Panc1 (cell line): Measurements from ENCODE around the gene ATRN. TPM values are rescaled to one million over a fixed set of nuclear protein-coding genes. Genes with fewer than 3 reads are reported as not detected.

Experiments
- ATAC-seq: fragments of 200-7000 bp; cut with Tn5 transposase; 2 replicates; pipeline ENCODE4 v1.9.1; 2020; ENCODE audit warnings: mild to moderate bottlenecking, moderate library complexity
- BruUV-seq: library from RNA; stranded (reverse); fragments of 400-500 nt; replicated peaks from 2 replicates; lab custom pipeline; 2021; lab: Mats Ljungman, UMichigan
- CTCF ChIA-PET: fragments of 300-600 bp; sonication (Branson Sonifier 250); formaldehyde crosslinking; loops from one replicate; lab custom pipeline; 2022; ENCODE audit warnings: antibody characterized with exemption; lab: Charles Lee
- POLR2A ChIA-PET: fragments of 300-600 bp; sonication (Branson Sonifier 250); formaldehyde crosslinking; loops from one replicate; lab custom pipeline; 2022; ENCODE audit warnings: antibody characterized with exemption; lab: Charles Lee
- DNase-seq: peaks from one replicate; pipeline ENCODE4 v3.0.0-alpha.2; 2010; ENCODE audit warnings: low read depth, low spot score
- H3K27ac ChIP-seq: 2 replicates; pipeline ENCODE4 v1.5.1; 2011; ENCODE audit warnings: mild to moderate bottlenecking, low read length, inconsistent platforms
- H3K27me3 ChIP-seq: fragments of 200-500 bp; sonication (Bioruptor generic); 2 replicates; pipeline ENCODE4 v1.6.0; 2014; ENCODE audit warnings: low read length, inconsistent platforms; ENCODE audit not compliant: control insufficient read depth, insufficient read depth
- H3K36me3 ChIP-seq: fragments of 200-500 bp; sonication (Bioruptor generic); 2 replicates; pipeline ENCODE4 v1.5.1; 2014; ENCODE audit warnings: inconsistent platforms, mild to moderate bottlenecking, low read length, moderate library complexity; ENCODE audit not compliant: control insufficient read depth, insufficient read depth
- H3K4me1 ChIP-seq: 2 replicates; pipeline ENCODE4 v1.5.1; 2011; ENCODE audit warnings: inconsistent platforms, mild to moderate bottlenecking, low read length, moderate library complexity; ENCODE audit not compliant: control insufficient read depth, insufficient read depth
- H3K4me3 ChIP-seq, 2 experiments: 2 replicates each; pipeline ENCODE4 v1.5.1; 2011 to 2012; ENCODE audit warnings: low read depth in 2 of 2, low read length in 2 of 2, mild to moderate bottlenecking in 2 of 2, inconsistent platforms in 1 of 2, moderate library complexity in 1 of 2
- H3K9me3 ChIP-seq: fragments of 200-500 bp; sonication (Bioruptor generic); 2 replicates; pipeline ENCODE4 v1.5.1; 2014; ENCODE audit warnings: low read depth, mild to moderate bottlenecking, inconsistent platforms, low read length, moderate library complexity; ENCODE audit not compliant: control insufficient read depth, insufficient read depth
- POLR2AphosphoS5 ChIP-seq: IDR thresholded peaks from 2 replicates; pipeline ENCODE4 v1.6.1; 2012; ENCODE audit warnings: mild to moderate bottlenecking, low read depth, low read length, moderate library complexity
- REST ChIP-seq, 2 experiments: IDR thresholded peaks; 2 replicates each; pipeline ENCODE4 v1.6.1; 2011 to 2012; ENCODE audit warnings: low read depth in 2 of 2, control low read depth in 1 of 2, low read length in 1 of 2, mild to moderate bottlenecking in 1 of 2, moderate library complexity in 1 of 2; ENCODE audit not compliant: insufficient read depth in 1 of 2
- SIN3A ChIP-seq: IDR thresholded peaks from 2 replicates; pipeline ENCODE4 v1.6.1; 2012; ENCODE audit warnings: low read depth, mild to moderate bottlenecking, low read length, moderate library complexity, borderline replicate concordance; ENCODE audit not compliant: insufficient read depth
- TCF7L2 ChIP-seq: IDR thresholded peaks from 2 replicates; pipeline ENCODE4 v1.6.1; 2011; ENCODE audit warnings: mild to moderate bottlenecking, low read depth, low read length, inconsistent platforms
- in situ Hi-C: cut with HindIII; loops from 2 replicates; pipeline ENCODE4 v1.10.0; 2016; ENCODE audit warnings: low sequenced_read_pairs, low pct_unique_long_range_greater_than_20kb
- intact Hi-C: fragments of 100-400 bp; cut with micrococcal nuclease; formaldehyde crosslinking; loops from one replicate; pipeline ENCODE4 v1.10.0; 2022; ENCODE audit not compliant: unreplicated experiment
- total RNA-seq: library from RNA; stranded (reverse); gene quantifications from one replicate; pipeline ENCODE4 v1.2.1, GENCODE V29; 2021; ENCODE audit not compliant: unreplicated experiment
- TF ChIP-seq, protein P1 (sequence below): fragments of 450-650 bp; IDR thresholded peaks from 2 replicates; pipeline ENCODE4 v1.5.1; 2017; ENCODE audit warnings: mild to moderate bottlenecking

Gene ATRN
- total RNA-seq, 1 experiment from 2014 or later, result 33.8 TPM

- ATAC-seq, result no peak
- no peak overlapping the region for H3K4me3 ChIP-seq
- in situ Hi-C loops (no loop called here), intact Hi-C loops (no loop called here)
- ChIA-PET CTCF (no interaction called here), POLR2A (no interaction called here)
- no peak for DNase-seq
- H3K27me3 ChIP-seq, result no peaks in the 10 kb centered on the region
- H3K36me3 ChIP-seq, result no peaks in the 10 kb centered on the region
- no peaks in the 10 kb centered on the region for H3K9me3 ChIP-seq
- TF ChIP-seq, protein P1, sequence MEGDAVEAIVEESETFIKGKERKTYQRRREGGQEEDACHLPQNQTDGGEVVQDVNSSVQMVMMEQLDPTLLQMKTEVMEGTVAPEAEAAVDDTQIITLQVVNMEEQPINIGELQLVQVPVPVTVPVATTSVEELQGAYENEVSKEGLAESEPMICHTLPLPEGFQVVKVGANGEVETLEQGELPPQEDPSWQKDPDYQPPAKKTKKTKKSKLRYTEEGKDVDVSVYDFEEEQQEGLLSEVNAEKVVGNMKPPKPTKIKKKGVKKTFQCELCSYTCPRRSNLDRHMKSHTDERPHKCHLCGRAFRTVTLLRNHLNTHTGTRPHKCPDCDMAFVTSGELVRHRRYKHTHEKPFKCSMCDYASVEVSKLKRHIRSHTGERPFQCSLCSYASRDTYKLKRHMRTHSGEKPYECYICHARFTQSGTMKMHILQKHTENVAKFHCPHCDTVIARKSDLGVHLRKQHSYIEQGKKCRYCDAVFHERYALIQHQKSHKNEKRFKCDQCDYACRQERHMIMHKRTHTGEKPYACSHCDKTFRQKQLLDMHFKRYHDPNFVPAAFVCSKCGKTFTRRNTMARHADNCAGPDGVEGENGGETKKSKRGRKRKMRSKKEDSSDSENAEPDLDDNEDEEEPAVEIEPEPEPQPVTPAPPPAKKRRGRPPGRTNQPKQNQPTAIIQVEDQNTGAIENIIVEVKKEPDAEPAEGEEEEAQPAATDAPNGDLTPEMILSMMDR, result no peak
- TF ChIP-seq REST (IDR thresholded peaks at IDR 0.05; ENCODE audit: insufficient read depth in 1 of 2, low read depth in 2 of 2, low read length in 1 of 2) (no peak), SIN3A (no peak), POLR2AphosphoS5 (no peak), TCF7L2 (no peak)
- H3K4me1 ChIP-seq, result 0 out of 2 replicates have a peak, but pooled peaks cover 2% of the 10 kb centered on the region
- H3K27ac ChIP-seq, result no peak overlapping the region
- BruUV-seq, result no TSS peak
Observed at GRCh38 chr20:3653921-3654320, 183.1 kb downstream of the ATRN start.

- Histone ChIP-seq H3K27me3 (no peaks in the 10 kb centered on the region), H3K4me1 (0 out of 2 replicates have a peak, but pooled peaks cover 3% of the 10 kb centered on the region), H3K36me3 (no peaks in the 10 kb centered on the region), H3K27ac (no peak overlapping the region), H3K4me3 (no peak overlapping the region), H3K9me3 (no peaks in the 10 kb centered on the region)
- ChIA-PET POLR2A (no interaction called here), CTCF (no interaction called here)
- ATAC-seq (no peak), DNase-seq (no peak)
- no TSS peak for BruUV-seq
- intact Hi-C loops (no loop called here), in situ Hi-C loops (no loop called here)
- TF ChIP-seq TCF7L2 (no peak), SIN3A (no peak), REST (IDR thresholded peaks at IDR 0.05; ENCODE audit: insufficient read depth in 1 of 2, low read depth in 2 of 2, low read length in 1 of 2) (no peak)
- TF ChIP-seq, protein P1, result no peak
Observed at GRCh38 chr20:3654326-3655130, 183.7 kb downstream of the ATRN start.
